ENCODE results near the gene TAS1R2. TPM values are rescaled to one million over a fixed set of nuclear protein-coding genes. Genes with fewer than 3 reads are reported as not detected.

TAS1R2 gene
- not detected for total RNA-seq

GRCh38 chr1:18859560-18859959 lies at the start of gene TAS1R2:
Gene TAS1R2, minus strand, starts transcription at chr1:18859660. Its CDS starts 0 bp downstream, at chr1:18859660.
- WGBS, 2 donors, result 53 to 54% methylated on average over 4 of the region's 4 CpGs
- H3K9me3 ChIP-seq, result no peaks in the 10 kb centered on the region
- no peak for TF ChIP-seq POLR2A (IDR thresholded peaks at IDR 0.05)
- no peak for TF ChIP-seq CTCF (IDR thresholded peaks at IDR 0.05)
- H3K27me3 ChIP-seq, result no peaks in the 10 kb centered on the region
- H3K36me3 ChIP-seq (replicated peaks in 1 of 2; ENCODE audit: insufficient read depth in 1 of 2, low read depth in 2 of 2), result no peaks in the 10 kb centered on the region
- ATAC-seq (no peak), DNase-seq (no peak)
- H3K4me1 ChIP-seq, result no peaks in the 10 kb centered on the region
- no peak within 1 kb of the TSS for H3K27ac ChIP-seq
- intact Hi-C loops (cut with DNase I), result no loop called here
- no peak within 1 kb of the TSS for H3K4me3 ChIP-seq

GRCh38 chr1:18907917-18908845 lies 48.7 kb upstream of the TAS1R2 start:
- H3K36me3 ChIP-seq (replicated peaks in 1 of 2; ENCODE audit: insufficient read depth in 1 of 2, low read depth in 2 of 2), result peaks cover 8 to 26% of the 10 kb centered on the region in 2 donors
- no peak for DNase-seq
- H3K27me3 ChIP-seq, result no peaks in the 10 kb centered on the region
- ATAC-seq, result no peak
- H3K9me3 ChIP-seq, result no peaks in the 10 kb centered on the region
- 60 to 75% methylated on average over 21 to 22 of the region's 22 CpGs for WGBS, 2 donors
- H3K4me3 ChIP-seq, result no peak overlapping the region
- H3K4me1 ChIP-seq, result peaks cover 19% of the 10 kb centered on the region
- intact Hi-C loops (cut with DNase I), result loop anchor here (5.0 to 10.0 kb wide), 2 partner anchors 47 to 184 kb away; partner anchors contain the start of gene IFFO2
- H3K27ac ChIP-seq, result peak overlapping the region in 3 of 4 donors; percentile 24 to 55 (median 30)
- TF ChIP-seq CTCF (IDR thresholded peaks at IDR 0.05) (no peak), POLR2A (IDR thresholded peaks at IDR 0.05) (no peak)

- no peak overlapping the region for H3K4me3 ChIP-seq
- intact Hi-C loops (cut with DNase I), result loop anchor here (5.0 to 10.0 kb wide), 2 partner anchors 48 to 185 kb away; partner anchors contain the start of gene IFFO2
- peaks cover 22% of the 10 kb centered on the region for H3K4me1 ChIP-seq
- DNase-seq, result peak; percentile 59 to 65 (median 64)
- peaks cover 8 to 26% of the 10 kb centered on the region in 2 donors for H3K36me3 ChIP-seq (replicated peaks in 1 of 2; ENCODE audit: insufficient read depth in 1 of 2, low read depth in 2 of 2)
- peak overlapping the region in 3 of 4 donors; percentile 24 to 55 (median 30) for H3K27ac ChIP-seq
- 41 to 63% methylated on average over 4 to 16 of the region's 16 CpGs for WGBS, 2 donors
- TF ChIP-seq CTCF (IDR thresholded peaks at IDR 0.05) (peak; percentile 59 to 88 (median 82)), POLR2A (IDR thresholded peaks at IDR 0.05) (no peak)
- no peaks in the 10 kb centered on the region for H3K27me3 ChIP-seq
- no peaks in the 10 kb centered on the region for H3K9me3 ChIP-seq
- ATAC-seq, result no peak
Observed at GRCh38 chr1:18907021-18907916, 47.8 kb upstream of the TAS1R2 start.

GRCh38 chr1:18903291-18903756 lies 43.9 kb upstream of the TAS1R2 start:
- Histone ChIP-seq H3K27ac (peak overlapping the region; percentile 79 to 89 (median 87)), H3K36me3 (replicated peaks in 1 of 2; ENCODE audit: insufficient read depth in 1 of 2, low read depth in 2 of 2) (peaks cover 0 to 3% of the 10 kb centered on the region in 2 donors), H3K4me3 (peak overlapping the region in 1 of 2 donors; percentile 57), H3K9me3 (no peaks in the 10 kb centered on the region), H3K4me1 (peaks cover 36% of the 10 kb centered on the region), H3K27me3 (no peaks in the 10 kb centered on the region)
- intact Hi-C loops (cut with DNase I), result loop anchor here (10.0 kb wide), 1 partner anchor 51 kb away; the partner anchor contains the start of gene IFFO2
- 14% methylated on average over 8 of the region's 8 CpGs for WGBS, 2 donors
- TF ChIP-seq POLR2A (IDR thresholded peaks at IDR 0.05) (no peak), CTCF (IDR thresholded peaks at IDR 0.05) (no peak)
- no peak for ATAC-seq
- DNase-seq, result no peak
